ENCODE measurements around the gene SLC30A1. TPM values are rescaled to one million over a fixed set of nuclear protein-coding genes. Genes with fewer than 3 reads are reported as not detected.
A peak's percentile ranks its signal among the peaks of the same experiment; 100 is the strongest.

SLC30A1 gene
- total and polyA plus RNA-seq, 5 donors from 2014 or later, result 1.8 to 8.1 (median 3.7) TPM

GRCh38 chr1:211564084-211564483, 14.9 kb downstream of the SLC30A1 start:
- Histone ChIP-seq H3K4me3 (ENCODE audit: low read depth, low read length) (no peak overlapping the region), H3K9me3 (ENCODE audit: control insufficient read depth in 2 of 2, low read length in 2 of 2) (no peaks in the 10 kb centered on the region), H3K36me3 (ENCODE audit: control insufficient read depth, insufficient read depth, low read length) (no peaks in the 10 kb centered on the region), H3K27ac (ENCODE audit: insufficient read depth, low read length, poor library complexity, severe bottlenecking) (no peak overlapping the region), H3K27me3 (ENCODE audit: control insufficient read depth, insufficient read depth, low read length) (peaks cover 2% of the 10 kb centered on the region), H3K4me1 (ENCODE audit: control insufficient read depth, insufficient read depth, low read length, poor library complexity, severe bottlenecking) (no peaks in the 10 kb centered on the region)
- no peak for ATAC-seq (ENCODE audit: low read depth in 2 of 2)
- Mint-ChIP-seq H3K27ac (no peak overlapping the region), H3K4me3 (no peak overlapping the region), H3K4me1 (no peaks in the 10 kb centered on the region), H3K9me3 (no peaks in the 10 kb centered on the region), H3K27me3 (no peaks in the 10 kb centered on the region), H3K36me3 (no peaks in the 10 kb centered on the region)
- DNase-seq, result no peak

DNA sequence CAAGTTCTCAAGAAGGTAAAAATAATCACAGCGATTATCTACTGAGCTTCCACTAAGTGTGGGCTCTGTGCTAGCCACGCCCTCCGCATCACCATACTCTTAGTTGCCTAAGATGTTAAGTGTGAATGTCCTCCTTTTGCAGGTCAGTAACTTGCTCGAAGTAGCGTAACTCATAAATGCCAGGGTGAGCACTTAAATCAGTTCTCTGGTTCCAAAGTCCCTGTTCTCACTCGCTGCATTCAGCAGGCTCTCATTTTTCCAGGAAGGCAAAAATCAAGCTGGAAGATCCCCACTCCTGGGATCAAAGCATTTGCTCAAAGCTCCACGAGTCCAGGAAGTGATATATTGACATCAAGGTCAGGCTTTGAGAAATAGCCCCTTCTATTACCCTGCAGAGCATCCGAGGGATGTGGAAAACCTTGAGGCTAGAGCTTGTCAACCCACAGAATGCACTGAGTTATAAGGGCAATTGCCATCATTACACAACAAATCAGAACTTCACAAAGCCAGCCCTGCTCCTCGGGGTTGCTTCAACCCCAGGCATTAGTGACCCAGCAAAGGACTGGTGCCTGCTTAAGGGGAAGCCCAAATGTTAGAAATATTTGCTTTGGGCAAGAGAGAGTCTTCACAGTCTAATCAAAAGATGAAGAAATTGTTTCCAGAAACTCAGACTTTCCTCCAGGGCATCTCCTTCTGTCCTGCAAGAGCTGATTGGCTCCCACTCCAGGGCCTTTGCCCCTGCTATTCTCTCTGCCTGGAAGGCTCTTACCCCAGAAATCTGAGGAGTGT, 19.5 kb downstream of the SLC30A1 start:
- Mint-ChIP-seq H3K9me3 (peaks cover 0 to under 1% (median 0%) of the 10 kb centered on the region in 7 donors), H3K36me3 (no peaks in the 10 kb centered on the region), H3K4me3 (no peak overlapping the region), H3K27me3 (no peaks in the 10 kb centered on the region), H3K4me1 (no peaks in the 10 kb centered on the region), H3K27ac (peak overlapping the region in 1 of 3 donors; percentile 71)
- DNase-seq (no peak), ATAC-seq (ENCODE audit: low read depth in 2 of 2) (no peak)
- Histone ChIP-seq H3K4me1 (ENCODE audit: control insufficient read depth, insufficient read depth, low read length, poor library complexity, severe bottlenecking) (no peaks in the 10 kb centered on the region), H3K27me3 (ENCODE audit: control insufficient read depth, insufficient read depth, low read length) (peaks cover 2% of the 10 kb centered on the region), H3K9me3 (ENCODE audit: control insufficient read depth in 2 of 2, low read length in 2 of 2) (no peaks in the 10 kb centered on the region), H3K36me3 (ENCODE audit: control insufficient read depth, insufficient read depth, low read length) (no peaks in the 10 kb centered on the region), H3K27ac (ENCODE audit: insufficient read depth, low read length, poor library complexity, severe bottlenecking) (no peak overlapping the region), H3K4me3 (ENCODE audit: low read depth, low read length) (no peak overlapping the region)

GRCh38 chr1:211557894-211558625, 20.9 kb downstream of the SLC30A1 start:
- no peaks in the 10 kb centered on the region for H3K9me3 ChIP-seq (ENCODE audit: control insufficient read depth in 2 of 2, low read length in 2 of 2)
- no peak for ATAC-seq (ENCODE audit: low read depth in 2 of 2)
- peaks cover 1% of the 10 kb centered on the region for H3K27me3 ChIP-seq (ENCODE audit: control insufficient read depth, insufficient read depth, low read length)
- no peaks in the 10 kb centered on the region for H3K4me1 Mint-ChIP-seq
- H3K36me3 Mint-ChIP-seq, result no peaks in the 10 kb centered on the region
- no peak for DNase-seq
- H3K27me3 Mint-ChIP-seq, result peaks cover 4% of the 10 kb centered on the region
- H3K27ac ChIP-seq (ENCODE audit: insufficient read depth, low read length, poor library complexity, severe bottlenecking), result no peak overlapping the region
- peaks cover 0 to 2% (median 0%) of the 10 kb centered on the region in 7 donors for H3K9me3 Mint-ChIP-seq
- H3K4me1 ChIP-seq (ENCODE audit: control insufficient read depth, insufficient read depth, low read length, poor library complexity, severe bottlenecking), result no peaks in the 10 kb centered on the region
- H3K4me3 ChIP-seq (ENCODE audit: low read depth, low read length), result no peak overlapping the region
- H3K36me3 ChIP-seq (ENCODE audit: control insufficient read depth, insufficient read depth, low read length), result no peaks in the 10 kb centered on the region
- no peak overlapping the region for H3K27ac Mint-ChIP-seq
- no peak overlapping the region for H3K4me3 Mint-ChIP-seq

DNA sequence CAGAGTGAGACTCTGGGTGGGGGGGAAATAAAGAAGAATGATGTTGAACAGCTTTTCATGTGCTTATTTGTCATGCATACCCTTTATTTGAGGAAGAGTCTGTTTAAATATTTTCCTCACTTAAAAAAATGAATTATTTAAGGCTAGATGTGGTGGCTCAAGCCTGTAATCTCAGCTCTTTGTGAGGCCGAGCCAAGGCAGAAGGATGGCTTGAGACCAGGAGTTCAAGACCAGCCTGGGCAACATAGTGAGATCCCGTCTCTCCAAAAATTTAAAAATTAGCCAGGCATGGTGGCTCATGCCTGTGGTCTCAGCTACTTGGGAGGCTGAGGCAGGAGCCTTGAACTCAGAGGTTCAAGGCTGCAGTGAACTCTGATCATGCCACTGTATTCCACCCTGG, 25.4 kb downstream of the SLC30A1 start:
- ATAC-seq (ENCODE audit: low read depth in 2 of 2) (no peak), DNase-seq (no peak)
- Mint-ChIP-seq H3K4me1 (no peaks in the 10 kb centered on the region), H3K27ac (no peak overlapping the region), H3K9me3 (peaks cover 0 to 2% (median 0%) of the 10 kb centered on the region in 7 donors), H3K27me3 (peaks cover 7% of the 10 kb centered on the region), H3K36me3 (no peaks in the 10 kb centered on the region), H3K4me3 (no peak overlapping the region)
- H3K36me3 ChIP-seq (ENCODE audit: control insufficient read depth, insufficient read depth, low read length), result no peaks in the 10 kb centered on the region
- peaks cover 3% of the 10 kb centered on the region for H3K4me1 ChIP-seq (ENCODE audit: control insufficient read depth, insufficient read depth, low read length, poor library complexity, severe bottlenecking)
- no peaks in the 10 kb centered on the region for H3K27me3 ChIP-seq (ENCODE audit: control insufficient read depth, insufficient read depth, low read length)
- H3K9me3 ChIP-seq (ENCODE audit: control insufficient read depth in 2 of 2, low read length in 2 of 2), result no peaks in the 10 kb centered on the region
- no peak overlapping the region for H3K27ac ChIP-seq (ENCODE audit: insufficient read depth, low read length, poor library complexity, severe bottlenecking)
- no peak overlapping the region for H3K4me3 ChIP-seq (ENCODE audit: low read depth, low read length)

- Mint-ChIP-seq H3K4me1 (no peaks in the 10 kb centered on the region), H3K36me3 (no peaks in the 10 kb centered on the region), H3K27me3 (peaks cover 7% of the 10 kb centered on the region), H3K9me3 (peaks cover 0 to 2% (median 0%) of the 10 kb centered on the region in 7 donors), H3K4me3 (no peak overlapping the region), H3K27ac (peak overlapping the region in 1 of 3 donors; percentile 67)
- Histone ChIP-seq H3K27me3 (ENCODE audit: control insufficient read depth, insufficient read depth, low read length) (no peaks in the 10 kb centered on the region), H3K4me3 (ENCODE audit: low read depth, low read length) (no peak overlapping the region), H3K9me3 (ENCODE audit: control insufficient read depth in 2 of 2, low read length in 2 of 2) (no peaks in the 10 kb centered on the region), H3K36me3 (ENCODE audit: control insufficient read depth, insufficient read depth, low read length) (no peaks in the 10 kb centered on the region), H3K4me1 (ENCODE audit: control insufficient read depth, insufficient read depth, low read length, poor library complexity, severe bottlenecking) (peaks cover 7% of the 10 kb centered on the region), H3K27ac (ENCODE audit: insufficient read depth, low read length, poor library complexity, severe bottlenecking) (no peak overlapping the region)
- DNase-seq (no peak), ATAC-seq (ENCODE audit: low read depth in 2 of 2) (no peak)
Observed at GRCh38 chr1:211551638-211552460, 27.1 kb downstream of the SLC30A1 start.

DNA sequence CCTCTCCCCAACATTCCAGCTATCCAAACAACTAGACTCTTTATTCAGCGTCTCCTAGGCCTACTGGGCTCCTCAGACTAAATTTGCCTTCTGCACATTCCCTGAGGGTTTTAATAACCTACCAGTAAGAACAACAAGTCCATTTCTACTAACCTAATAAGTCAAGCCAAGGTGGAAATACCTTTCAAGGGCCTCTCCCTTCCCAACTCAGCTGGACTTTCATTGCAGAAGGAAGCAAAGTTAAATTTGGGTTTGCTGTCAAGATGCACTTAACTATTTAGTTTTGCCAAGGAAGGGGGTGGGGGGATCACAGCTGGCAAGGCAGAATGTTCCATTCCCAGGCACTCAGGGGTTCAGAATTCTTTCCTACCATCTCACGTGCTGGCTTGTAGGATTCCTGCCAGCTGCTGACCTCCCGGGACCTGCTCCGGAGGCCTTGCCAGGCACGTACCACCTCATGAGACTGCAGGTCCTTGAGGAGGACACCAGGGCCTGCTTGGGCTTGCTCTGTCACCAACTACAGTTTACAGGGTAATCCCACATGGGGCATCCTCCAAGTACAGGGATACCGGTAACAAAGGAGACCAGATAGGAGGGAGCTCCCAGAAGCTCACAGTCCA, 29.8 kb downstream of the SLC30A1 start:
- H3K4me3 Mint-ChIP-seq, result no peak overlapping the region
- H3K27me3 ChIP-seq (ENCODE audit: control insufficient read depth, insufficient read depth, low read length), result peaks cover 3% of the 10 kb centered on the region
- H3K4me1 Mint-ChIP-seq, result no peaks in the 10 kb centered on the region
- peaks cover 7% of the 10 kb centered on the region for H3K27me3 Mint-ChIP-seq
- H3K36me3 Mint-ChIP-seq, result no peaks in the 10 kb centered on the region
- DNase-seq (no peak), ATAC-seq (ENCODE audit: low read depth in 2 of 2) (no peak)
- H3K9me3 ChIP-seq (ENCODE audit: control insufficient read depth in 2 of 2, low read length in 2 of 2), result no peaks in the 10 kb centered on the region
- no peaks in the 10 kb centered on the region for H3K36me3 ChIP-seq (ENCODE audit: control insufficient read depth, insufficient read depth, low read length)
- no peaks in the 10 kb centered on the region for H3K9me3 Mint-ChIP-seq
- peaks cover 7% of the 10 kb centered on the region for H3K4me1 ChIP-seq (ENCODE audit: control insufficient read depth, insufficient read depth, low read length, poor library complexity, severe bottlenecking)
- no peak overlapping the region for H3K27ac ChIP-seq (ENCODE audit: insufficient read depth, low read length, poor library complexity, severe bottlenecking)
- H3K4me3 ChIP-seq (ENCODE audit: low read depth, low read length), result no peak overlapping the region
- no peak overlapping the region for H3K27ac Mint-ChIP-seq

- peaks cover 3% of the 10 kb centered on the region for H3K27me3 ChIP-seq (ENCODE audit: control insufficient read depth, insufficient read depth, low read length)
- Mint-ChIP-seq H3K4me3 (no peak overlapping the region), H3K4me1 (no peaks in the 10 kb centered on the region), H3K9me3 (no peaks in the 10 kb centered on the region), H3K36me3 (no peaks in the 10 kb centered on the region), H3K27ac (no peak overlapping the region), H3K27me3 (peaks cover 4% of the 10 kb centered on the region)
- peak in 2 of 3 donors; percentile 13 to 42 for DNase-seq
- no peaks in the 10 kb centered on the region for H3K9me3 ChIP-seq (ENCODE audit: control insufficient read depth in 2 of 2, low read length in 2 of 2)
- no peak overlapping the region for H3K27ac ChIP-seq (ENCODE audit: insufficient read depth, low read length, poor library complexity, severe bottlenecking)
- peaks cover 7% of the 10 kb centered on the region for H3K4me1 ChIP-seq (ENCODE audit: control insufficient read depth, insufficient read depth, low read length, poor library complexity, severe bottlenecking)
- H3K4me3 ChIP-seq (ENCODE audit: low read depth, low read length), result peak overlapping the region; percentile 37
- no peaks in the 10 kb centered on the region for H3K36me3 ChIP-seq (ENCODE audit: control insufficient read depth, insufficient read depth, low read length)
- peak; percentile 73 to 74 for ATAC-seq (ENCODE audit: low read depth in 2 of 2)
Observed at GRCh38 chr1:211548321-211549091, 30.5 kb downstream of the SLC30A1 start.

Data from CD4-positive, CD25-positive, alpha-beta regulatory T cell (primary cell).